Spinal cord (tissue), 4 donors: ENCODE data around the gene ZBTB2. TPM values are rescaled to one million over a fixed set of nuclear protein-coding genes. Genes with fewer than 3 reads are reported as not detected.

Experiments used
- polyA plus RNA-seq, 2 donors: library from polyadenylated mRNA; unstranded; fragments of 120-200 nt; gene quantifications; one replicate each; pipeline ENCODE4 v1.2.1, GENCODE V29; 2013; ENCODE audit not compliant: insufficient read length in 2 of 2
- small RNA-seq: library from RNA; depleted of rRNA; stranded (forward); fragments of <200 nt; gene quantifications from one replicate; pipeline ENCODE3, GENCODE V24; 2014; ENCODE audit warnings: low replicate concordance
- total RNA-seq, 2 donors: library from RNA; depleted of rRNA in 1 of 2; stranded (reverse); fragments of 120-200 nt in 1 of 2; fragments of >200 nt in 1 of 2; gene quantifications; one replicate each; pipeline versions ENCODE4 v1.2.3 to v1.2.4, GENCODE V29; 2013 to 2014

ZBTB2 gene
- total and polyA plus RNA-seq, 4 donors, result 8.9 to 13.9 (median 11.1) TPM

Small RNAs within 50 kb of the gene (small RNA-seq; reads per million reads assigned to genes)
- not detected for gene RF00019

Other genes starting within 250 kb of the ZBTB2 start
- 100 to 1,000 TPM; 213 to 292 TPM for gene AKAP12, start 151.6 kb downstream of the ZBTB2 start, total RNA-seq
- 100 to 1,000 TPM in 1 of 2 donors, 10 to 100 TPM in 1; 94.8 to 102 TPM for gene AKAP12, start 151.6 kb downstream of the ZBTB2 start, polyA plus RNA-seq
- 10 to 100 TPM; 30.4 to 39.7 TPM for gene RMND1, start 60.6 kb upstream of the ZBTB2 start, total RNA-seq
- gene RMND1, start 60.6 kb upstream of the ZBTB2 start, polyA plus RNA-seq, result 10 to 100 TPM; 25.2 to 25.4 TPM
- gene CCDC170, start 102.5 kb upstream of the ZBTB2 start, total RNA-seq, result 10 to 100 TPM in 1 of 2 donors, 1 to 10 TPM in 1; 3.2 to 13.1 TPM
- 1 to 10 TPM; 2.1 to 5.9 TPM for gene CCDC170, start 102.5 kb upstream of the ZBTB2 start, polyA plus RNA-seq